HG02588 (cell line): ENCODE data around the gene HDAC5.
"Not testable (repeated sequence)": the region's sequence is repeated elsewhere in the genome, so short reads cannot be mapped to it uniquely, and the experiment has no call there.

Source experiments
- ATAC-seq: cut with Tn5 transposase; IDR thresholded peaks from one replicate; pipeline ENCODE4 v1.9.1; 2021; ENCODE audit warnings: mild to moderate bottlenecking, moderate library complexity; ENCODE audit not compliant: unreplicated experiment

The HDAC5 gene

GRCh38 chr17:44112284-44113280 lies 10.9 kb downstream of the HDAC5 start:
- ATAC-seq = no peak

GRCh38 chr17:44111777-44112176 lies 11.7 kb downstream of the HDAC5 start:
- no peak for ATAC-seq

- peak; percentile 75 for ATAC-seq
Measured at GRCh38 chr17:44110823-44111633, 12.4 kb downstream of the HDAC5 start.

- ATAC-seq = no peak
Measured at GRCh38 chr17:44110011-44110686, 13.3 kb downstream of the HDAC5 start.

GRCh38 chr17:44109312-44109630 lies 14.2 kb downstream of the HDAC5 start:
- ATAC-seq = no peak

- no peak for ATAC-seq
Measured at GRCh38 chr17:44108440-44109311, 14.8 kb downstream of the HDAC5 start.

- ATAC-seq = no peak
Measured at GRCh38 chr17:44106801-44107200, 16.6 kb downstream of the HDAC5 start.

- no peak for ATAC-seq
Measured at GRCh38 chr17:44105941-44106340, 17.5 kb downstream of the HDAC5 start.

- ATAC-seq = no peak
Measured at GRCh38 chr17:44105483-44105882, 18.0 kb downstream of the HDAC5 start.

GRCh38 chr17:44102849-44103622 lies 20.4 kb downstream of the HDAC5 start:
- no peak for ATAC-seq

GRCh38 chr17:44101858-44102257 lies 21.6 kb downstream of the HDAC5 start:
- ATAC-seq = not testable (repeated sequence)

- ATAC-seq = no peak
Measured at GRCh38 chr17:44097110-44097958, 26.1 kb downstream of the HDAC5 start.

GRCh38 chr17:44095647-44096496 lies 27.6 kb downstream of the HDAC5 start:
- ATAC-seq = no peak

GRCh38 chr17:44095388-44095646 lies 28.1 kb downstream of the HDAC5 start:
- no peak for ATAC-seq

GRCh38 chr17:44094701-44095387 lies 28.6 kb downstream of the HDAC5 start:
- no peak for ATAC-seq

- no peak for ATAC-seq
Measured at GRCh38 chr17:44093231-44093900, 30.1 kb downstream of the HDAC5 start.

- no peak for ATAC-seq
Measured at GRCh38 chr17:44092051-44092450, 31.4 kb downstream of the HDAC5 start.
